Subcutaneous adipose tissue (tissue), 4 donors: ENCODE results near the gene MYL11. TPM values are rescaled to one million over a fixed set of nuclear protein-coding genes. Genes with fewer than 3 reads are reported as not detected.

Experiments
- total RNA-seq, 4 donors: library from RNA; depleted of rRNA; stranded (reverse); fragments of >200 nt; gene quantifications; one replicate each; pipeline ENCODE4 v1.1.0, GENCODE V29; 2016
- TF ChIP-seq, protein P1 (sequence below): fragments of 450-650 bp; IDR thresholded peaks from one replicate; pipeline ENCODE4 v1.5.1; 2016; ENCODE audit warnings: low read depth, mild to moderate bottlenecking, control low read depth, antibody characterized with exemption, moderate library complexity

MYL11 gene
- total RNA-seq, 4 donors from 2014 or later, result not detected

DNA sequence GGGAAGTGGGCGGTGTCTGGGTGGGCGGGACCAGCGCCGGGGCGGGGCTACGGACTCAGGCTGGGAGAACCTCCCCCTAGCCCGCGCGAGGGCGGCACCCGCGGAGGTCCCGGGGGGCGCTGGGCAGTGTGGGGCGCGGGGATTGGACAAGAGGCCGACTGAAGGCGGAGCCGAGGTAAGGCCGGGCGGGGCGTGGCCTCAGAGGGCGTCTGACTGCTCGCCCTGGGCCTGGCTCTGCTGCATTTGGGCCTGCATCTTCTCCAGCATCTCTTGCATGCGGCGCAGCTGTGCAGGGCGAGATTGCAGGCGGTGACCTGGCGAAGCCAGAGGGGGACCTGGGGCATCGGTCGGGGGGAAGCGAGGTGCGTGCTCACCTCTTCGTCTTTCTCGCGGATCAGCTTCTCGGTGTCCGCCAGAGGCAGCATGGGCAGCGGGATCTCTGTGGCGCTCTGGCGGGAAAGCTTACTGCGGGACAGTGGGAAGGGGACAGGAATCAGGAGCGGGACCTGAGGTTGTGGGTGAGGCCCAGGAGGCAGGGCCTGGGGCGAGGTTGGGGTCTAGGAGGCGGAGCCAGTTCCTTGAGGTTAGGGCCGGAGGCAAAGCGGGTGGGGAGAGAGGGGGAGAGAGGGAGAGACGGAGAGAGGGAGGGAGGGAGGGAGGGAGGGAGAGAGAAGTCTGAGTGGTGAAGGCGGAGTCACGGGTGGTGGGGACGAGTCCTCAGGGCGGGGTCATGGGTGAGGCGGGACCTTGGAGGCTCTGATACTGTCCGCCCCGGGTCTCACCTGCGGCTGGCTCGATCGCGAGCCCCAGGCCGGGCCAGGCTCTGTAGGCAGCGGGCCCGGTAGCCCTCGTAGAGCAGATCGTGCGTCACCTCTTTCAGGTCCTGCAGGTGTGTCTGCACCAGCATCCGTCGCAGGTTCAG, 3.9 kb downstream of the MYL11 start:
- TF ChIP-seq, protein P1, sequence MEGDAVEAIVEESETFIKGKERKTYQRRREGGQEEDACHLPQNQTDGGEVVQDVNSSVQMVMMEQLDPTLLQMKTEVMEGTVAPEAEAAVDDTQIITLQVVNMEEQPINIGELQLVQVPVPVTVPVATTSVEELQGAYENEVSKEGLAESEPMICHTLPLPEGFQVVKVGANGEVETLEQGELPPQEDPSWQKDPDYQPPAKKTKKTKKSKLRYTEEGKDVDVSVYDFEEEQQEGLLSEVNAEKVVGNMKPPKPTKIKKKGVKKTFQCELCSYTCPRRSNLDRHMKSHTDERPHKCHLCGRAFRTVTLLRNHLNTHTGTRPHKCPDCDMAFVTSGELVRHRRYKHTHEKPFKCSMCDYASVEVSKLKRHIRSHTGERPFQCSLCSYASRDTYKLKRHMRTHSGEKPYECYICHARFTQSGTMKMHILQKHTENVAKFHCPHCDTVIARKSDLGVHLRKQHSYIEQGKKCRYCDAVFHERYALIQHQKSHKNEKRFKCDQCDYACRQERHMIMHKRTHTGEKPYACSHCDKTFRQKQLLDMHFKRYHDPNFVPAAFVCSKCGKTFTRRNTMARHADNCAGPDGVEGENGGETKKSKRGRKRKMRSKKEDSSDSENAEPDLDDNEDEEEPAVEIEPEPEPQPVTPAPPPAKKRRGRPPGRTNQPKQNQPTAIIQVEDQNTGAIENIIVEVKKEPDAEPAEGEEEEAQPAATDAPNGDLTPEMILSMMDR, result no peak

DNA sequence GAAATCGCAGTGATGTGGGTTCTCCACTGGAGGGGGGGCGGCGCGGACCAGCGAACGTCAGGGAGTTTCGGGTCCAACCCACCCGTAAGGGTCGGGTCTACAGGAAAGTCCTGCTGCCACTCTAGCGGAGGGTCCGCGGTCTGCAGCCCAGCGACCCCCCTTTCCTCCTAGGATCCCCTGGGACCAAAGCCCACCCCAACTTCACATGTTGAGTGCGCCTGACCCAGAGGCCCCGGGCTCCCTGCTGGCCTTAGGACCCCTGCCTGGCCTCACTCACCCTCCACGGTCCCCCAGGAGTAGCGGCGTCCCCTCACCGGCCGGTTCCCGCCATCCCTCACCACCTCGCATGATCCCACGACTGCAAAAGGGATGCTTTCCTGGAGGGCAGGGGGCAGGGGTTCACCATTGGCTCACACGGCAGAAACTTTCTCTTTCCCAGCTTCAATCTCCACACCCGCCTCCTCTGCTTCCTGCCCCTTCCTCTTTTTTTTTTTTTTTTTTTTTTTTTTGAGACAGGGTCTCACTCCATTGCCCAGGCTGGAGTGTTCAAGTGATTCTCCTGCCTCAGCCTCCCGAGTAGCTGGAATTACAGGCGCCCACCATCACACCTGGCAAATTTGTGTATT, 4.7 kb downstream of the MYL11 start:
- TF ChIP-seq, protein P1, result no peak

DNA sequence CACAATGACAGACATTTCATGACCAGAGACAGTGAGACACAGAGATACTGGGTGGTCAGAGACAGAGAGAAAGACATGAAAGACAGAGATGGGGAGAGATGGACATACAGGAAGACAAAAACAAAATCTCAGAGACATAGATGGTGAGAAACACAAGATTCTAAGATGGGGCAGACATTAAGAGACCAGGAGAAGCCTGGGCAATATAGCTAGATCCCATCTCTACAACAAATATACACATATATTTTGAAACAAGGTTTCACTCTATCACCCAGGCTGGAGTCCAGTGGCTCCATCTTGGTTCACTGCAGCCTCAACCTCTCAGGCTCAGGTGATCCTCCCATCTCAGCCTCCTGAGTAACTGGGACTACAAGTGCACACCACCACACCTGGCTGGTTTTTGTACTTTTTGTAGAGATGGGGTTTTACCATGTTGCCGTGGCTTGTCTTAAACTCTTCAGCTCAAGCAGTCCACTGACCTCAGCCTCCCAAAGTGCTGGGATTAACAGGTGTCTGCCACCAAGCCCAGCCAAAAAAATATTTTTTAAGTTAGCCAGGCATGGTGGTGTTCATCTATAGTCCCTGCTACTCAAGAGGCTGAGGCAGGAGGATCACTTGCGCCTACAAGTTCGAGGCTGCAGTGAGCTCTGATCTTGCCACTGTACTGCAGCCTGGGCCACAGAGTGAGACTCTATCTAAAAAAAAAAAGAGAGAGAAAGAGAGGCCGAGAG, 5.6 kb downstream of the MYL11 start:
- TF ChIP-seq, protein P1, result no peak

DNA sequence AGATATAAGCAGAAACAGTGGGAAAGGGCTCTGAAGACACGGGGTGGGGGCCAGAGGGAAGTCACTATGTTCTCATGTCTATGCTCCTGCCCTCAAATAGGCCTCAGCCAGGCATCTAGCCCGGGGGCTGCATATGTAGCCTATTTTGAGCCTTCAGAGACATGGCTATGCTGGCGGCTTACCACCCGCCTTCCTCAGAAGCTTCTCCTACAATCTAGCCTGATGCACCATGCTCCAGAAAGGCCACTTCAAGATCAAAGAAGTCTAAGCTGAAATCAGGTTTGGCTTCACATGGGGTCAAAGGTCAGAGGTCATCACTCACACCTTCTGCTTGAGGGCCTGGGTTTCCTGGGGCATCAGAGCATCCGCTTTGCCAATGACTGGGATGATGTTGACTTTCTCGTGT, 6.2 kb downstream of the MYL11 start:
- TF ChIP-seq, protein P1, result no peak

DNA sequence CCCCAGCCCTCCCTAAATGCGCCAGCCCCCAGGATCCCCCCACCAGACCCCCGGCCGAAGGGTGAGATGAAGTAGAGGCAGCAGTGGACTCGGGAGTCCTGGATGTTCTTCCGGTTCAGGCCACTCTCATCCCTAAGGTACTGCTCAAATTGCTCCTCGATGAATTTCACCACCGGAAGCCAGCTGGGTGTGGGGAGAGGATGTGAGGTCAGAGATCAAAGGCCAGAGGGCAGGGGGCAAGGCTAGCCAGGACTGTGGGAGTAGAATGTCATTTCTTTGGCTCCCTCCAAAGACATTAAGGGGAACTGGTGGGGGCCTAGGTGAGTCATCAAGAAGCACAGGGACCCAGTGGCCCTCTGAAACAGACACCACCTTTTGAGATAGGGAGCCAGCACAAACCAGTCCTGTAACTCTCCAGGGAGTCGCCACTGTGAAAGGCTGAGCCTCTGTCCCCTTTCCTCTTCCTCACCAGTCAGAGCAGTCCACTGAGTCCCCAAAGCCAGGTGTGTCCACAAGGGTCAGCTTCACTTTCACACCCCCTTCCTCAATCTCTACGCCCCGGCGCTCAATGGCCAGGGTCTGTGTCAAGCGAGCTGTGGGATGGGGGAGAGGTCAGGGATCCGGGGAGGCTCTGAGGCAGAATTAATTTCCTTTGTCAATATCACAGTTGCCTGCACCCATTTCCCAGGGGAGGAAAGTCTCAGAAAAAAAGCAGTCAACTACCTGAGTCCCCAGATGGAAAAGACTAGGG, 6.9 kb downstream of the MYL11 start:
- TF ChIP-seq, protein P1, result no peak

DNA sequence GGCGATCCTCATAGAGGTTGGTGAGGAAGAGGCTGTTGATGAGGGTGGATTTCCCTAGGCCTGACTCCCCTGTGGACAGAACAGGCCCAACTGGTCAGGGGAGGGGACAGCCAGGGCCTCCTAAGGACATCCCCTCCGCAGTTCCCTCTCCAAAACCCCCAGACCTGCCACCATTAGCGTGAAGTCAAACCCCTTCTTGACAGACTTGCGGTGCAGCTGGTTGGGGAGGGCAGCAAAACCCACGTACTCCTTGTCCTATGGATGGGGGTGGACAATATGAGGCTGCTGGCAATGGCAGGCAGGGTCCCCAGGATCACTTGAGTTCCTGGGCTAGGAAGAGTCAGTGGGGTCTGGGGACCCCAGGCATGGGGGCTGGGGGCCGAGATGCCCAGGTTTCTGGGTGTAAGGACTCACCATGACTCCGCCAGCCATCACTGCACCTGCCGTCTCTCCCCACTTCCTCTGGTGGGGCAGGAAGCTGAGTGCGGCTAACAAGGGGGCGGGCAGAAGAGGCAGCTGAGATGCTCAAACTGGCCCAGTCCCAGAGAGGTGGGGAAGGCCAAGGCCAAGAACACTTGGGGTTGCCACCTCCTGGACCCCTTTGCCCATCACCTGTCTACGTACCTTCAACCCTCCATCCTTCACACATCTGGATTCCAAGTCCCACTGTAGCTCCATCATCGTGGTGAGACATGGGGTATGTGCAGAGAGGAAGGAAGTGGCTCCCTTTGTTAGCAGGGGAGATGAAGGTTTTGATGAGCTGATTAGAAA, 7.7 kb downstream of the MYL11 start, which contains the start of gene SEPTIN1:
Gene SEPTIN1, minus strand, starts transcription at position 451 of the 771 bp plus-strand sequence. Its CDS starts 19 bp downstream, at position 432.
- TF ChIP-seq, protein P1, result no peak
